Stimulated activated CD8-positive, alpha-beta memory T cell treated with anti-CD3 and anti-CD28 coated beads, Interleukin-15, amount 100 ng/mL, for 24 hours (primary cell): ENCODE results near the gene WDR45.

Source experiments
- DNase-seq: peaks from one replicate; pipeline ENCODE4 v3.0.0-alpha.2; 2020; ENCODE audit warnings: low read depth

Gene WDR45

GRCh38 chrX:49043220-49043986 is 36.3 kb downstream of the WDR45 start, which contains the start of gene TFE3:
Gene TFE3 (minus strand): TSS chrX:49043357. CDS start chrX:49043226, 131 bp downstream.
- DNase-seq, result peak; percentile 71

DNA sequence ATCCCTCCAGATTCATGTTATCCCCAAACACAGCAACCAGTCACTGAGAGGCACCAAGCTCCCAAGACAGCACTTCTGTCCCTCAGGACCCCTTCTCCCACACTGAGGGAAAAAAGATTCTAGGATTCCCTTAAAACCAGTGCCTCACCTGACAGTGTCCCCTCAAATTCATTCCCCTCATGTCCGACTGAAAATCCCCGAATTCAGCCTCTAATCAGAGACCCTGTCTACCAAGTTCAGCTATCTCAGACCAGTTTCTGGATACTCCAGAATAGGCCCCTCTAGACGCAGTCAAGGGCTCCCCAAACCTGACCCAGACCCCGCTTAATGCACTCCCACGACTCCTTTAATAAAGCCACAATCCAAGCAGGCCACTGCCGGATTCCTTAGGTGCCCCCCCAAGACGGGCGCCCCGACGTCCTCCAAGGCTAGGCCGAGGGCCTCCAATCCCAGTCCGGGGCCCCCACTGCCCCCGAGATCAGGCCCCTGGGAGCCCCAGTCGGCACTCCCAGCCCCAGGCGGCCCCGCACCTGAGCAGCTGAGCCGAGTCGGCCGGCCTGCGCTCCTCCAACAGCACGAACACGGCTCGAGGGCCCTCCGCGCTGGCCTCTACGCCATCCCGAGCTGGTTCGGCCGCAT is 37.0 kb downstream of the WDR45 start:
- no peak for DNase-seq

DNA sequence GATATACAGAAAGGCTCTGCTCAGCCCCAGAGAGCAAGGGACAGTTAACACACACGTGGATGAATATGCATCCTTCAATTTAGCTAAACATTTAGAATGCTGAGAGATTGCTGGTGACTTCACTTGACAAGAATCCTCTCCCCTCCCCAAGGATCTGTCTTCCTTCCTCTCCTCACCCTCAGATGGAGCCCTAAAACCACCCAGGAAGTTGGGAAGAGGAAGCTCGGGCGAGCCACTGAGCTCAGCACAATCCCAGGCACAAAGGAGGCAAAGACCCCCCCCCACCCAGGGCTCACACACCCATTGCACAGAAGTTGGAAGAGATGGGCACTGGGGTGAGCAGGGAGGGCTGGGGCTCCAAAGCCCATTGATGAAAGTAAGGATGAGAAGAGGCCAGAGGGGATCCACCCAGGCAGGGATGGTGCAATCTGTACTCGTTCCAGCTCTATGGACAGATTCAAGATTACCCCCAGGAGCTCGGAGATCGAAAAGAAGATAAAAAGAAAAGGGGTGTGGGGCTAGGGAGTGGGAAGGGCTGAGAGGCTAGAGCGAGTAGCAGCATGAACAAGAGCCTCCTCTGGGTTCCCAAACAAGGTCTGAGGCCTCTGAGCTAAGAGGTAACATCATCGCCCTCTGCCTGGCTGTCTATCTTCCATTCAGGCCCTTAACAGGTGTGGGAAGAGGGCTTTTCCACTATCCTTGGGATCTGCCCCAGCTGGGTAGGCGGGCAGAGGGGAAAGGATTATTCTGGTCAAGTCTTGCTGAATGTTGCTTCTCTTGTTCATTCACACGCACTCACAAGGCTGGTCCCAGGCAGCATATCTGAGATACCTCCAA is 37.7 kb downstream of the WDR45 start:
- DNase-seq, result no peak

DNA sequence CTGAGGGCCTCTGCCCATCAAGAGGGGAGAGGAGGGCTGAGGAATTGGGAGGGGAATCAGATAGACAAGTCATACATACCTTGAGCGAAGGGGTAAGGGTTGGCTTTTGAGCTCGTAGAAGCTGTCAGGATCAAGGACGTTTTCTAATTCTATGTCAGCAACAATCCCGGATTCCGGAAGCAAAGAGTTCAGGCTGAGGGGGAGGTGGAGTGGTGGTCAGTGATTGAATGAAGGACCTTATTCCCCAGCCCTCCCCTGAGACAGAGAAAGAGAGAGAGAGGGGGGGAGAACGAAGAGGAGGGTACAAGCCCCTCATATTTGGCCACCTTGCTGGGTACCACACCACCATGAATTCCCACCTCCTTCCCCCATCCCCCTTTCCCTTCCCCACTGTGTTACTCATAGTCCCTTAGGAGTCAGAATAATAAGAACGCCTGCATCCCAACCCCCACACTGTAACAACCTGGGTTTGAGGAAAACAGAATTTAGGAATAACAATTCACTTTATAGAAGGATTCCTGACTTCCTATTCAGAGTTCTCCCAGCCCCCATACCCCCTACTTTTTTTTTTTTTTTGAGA is 39.2 kb downstream of the WDR45 start:
- no peak for DNase-seq

DNA sequence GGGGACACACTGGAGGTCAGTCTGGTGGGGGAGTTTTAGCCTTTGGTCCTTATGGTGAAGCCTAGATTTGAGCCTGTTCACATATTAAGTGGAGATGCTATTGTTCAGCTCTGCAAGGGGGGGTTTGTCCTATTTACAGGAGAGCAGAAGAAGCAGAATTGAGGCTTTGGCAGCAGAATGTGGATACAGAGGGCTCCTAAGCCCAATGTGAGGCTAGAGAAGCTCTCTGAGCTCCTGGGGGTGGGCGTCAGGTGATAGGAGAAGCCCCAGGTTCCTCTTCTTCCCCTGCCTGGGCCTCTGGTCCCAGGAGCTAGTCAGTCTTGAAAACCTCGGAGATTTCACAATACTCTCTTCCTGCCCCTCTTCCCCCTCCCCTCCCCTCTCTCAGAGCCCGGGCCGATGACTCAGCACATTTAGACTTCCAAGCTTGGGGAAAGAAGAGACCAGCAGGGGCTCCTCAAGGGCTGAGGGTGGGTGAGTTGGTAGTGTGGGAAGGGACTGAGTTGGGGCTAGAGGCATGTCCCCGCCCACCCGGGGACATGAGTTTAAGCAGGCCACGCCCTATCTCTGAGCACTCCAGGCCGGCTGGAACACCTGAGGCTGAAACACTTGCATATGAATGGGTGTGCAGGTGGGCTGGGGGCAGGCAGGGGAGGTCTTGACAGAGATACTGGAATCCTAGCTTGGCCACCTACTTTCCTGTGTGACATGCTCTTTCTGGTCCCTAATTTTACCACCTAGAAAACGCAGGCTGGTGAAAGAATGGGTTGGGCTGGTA is 39.9 kb downstream of the WDR45 start:
- DNase-seq, result no peak

DNA sequence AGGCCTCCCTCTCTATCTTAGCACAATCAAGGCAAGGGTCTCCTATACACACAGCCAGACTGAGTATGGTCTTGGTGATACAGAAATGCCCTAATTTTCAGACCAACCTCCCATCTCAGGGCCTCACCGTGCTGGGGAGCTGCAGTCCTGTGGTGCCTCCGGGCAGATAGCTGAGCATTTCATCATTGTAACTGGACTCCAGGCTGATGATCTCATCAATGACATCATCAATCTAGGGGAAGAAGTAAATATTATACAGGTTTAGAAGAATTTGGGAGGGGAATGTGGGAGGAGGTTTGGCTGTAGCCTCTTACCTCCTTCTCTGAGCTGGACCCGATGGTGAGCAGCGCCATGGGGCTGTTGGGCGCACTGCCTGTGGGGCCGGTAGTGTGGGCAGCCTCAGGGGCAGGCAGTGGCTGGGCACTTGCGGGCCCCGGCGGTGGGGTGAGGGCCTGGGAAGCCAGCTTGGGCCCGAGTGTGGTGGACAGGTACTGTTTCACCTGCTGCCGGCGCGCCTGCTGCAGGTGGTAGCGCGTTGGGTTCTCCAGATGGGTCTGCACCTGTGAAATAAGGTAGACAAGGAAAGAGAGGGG is 41.7 kb downstream of the WDR45 start:
- DNase-seq, result no peak

DNA sequence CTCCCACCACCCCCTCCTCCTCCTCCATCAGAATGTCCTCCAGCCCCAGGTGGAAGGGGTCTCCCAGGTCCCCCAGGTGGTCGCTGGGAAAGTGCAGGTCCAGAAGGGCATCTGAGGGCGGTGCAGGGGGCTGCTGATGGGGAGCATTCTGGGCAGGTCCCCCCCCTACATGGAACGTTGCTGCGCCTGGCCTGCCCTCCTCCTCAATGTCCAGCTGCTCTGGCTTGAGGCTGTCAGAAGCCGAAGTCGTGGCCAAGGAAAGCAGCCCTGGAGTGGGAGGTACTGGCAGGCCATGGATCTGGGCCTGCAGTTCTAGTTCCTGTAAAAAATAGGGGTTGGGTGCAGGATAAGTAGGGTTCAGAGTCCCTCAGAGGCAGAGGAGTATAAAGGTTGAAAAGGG is 49.4 kb downstream of the WDR45 start:
- DNase-seq, result no peak

DNA sequence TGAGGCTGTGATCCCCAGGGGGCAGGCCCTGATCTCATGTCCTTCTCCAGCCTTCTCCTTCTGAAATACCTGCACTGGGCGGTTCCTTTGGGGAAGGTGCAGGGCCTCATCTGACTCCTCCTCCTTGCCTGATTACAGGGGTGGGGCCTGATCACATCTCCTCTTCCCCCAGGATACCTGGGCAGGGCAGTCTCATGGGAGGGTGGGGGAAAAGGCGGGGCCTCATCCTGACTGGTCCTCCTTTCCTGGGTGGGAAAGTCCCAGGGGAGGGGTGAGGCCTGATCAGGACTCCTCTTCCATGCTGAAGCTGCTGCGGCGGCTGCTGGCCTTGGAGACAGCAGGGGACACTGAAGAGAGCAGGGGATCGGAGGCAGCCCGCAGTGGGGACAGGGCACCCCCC is 49.8 kb downstream of the WDR45 start:
- no peak for DNase-seq
